ENCODE results near the gene TGM2. TPM values are rescaled to one million over a fixed set of nuclear protein-coding genes. Genes with fewer than 3 reads are reported as not detected.

The TGM2 gene
- total RNA-seq, 1 donor from 2014 or later: 0.72 TPM

- Mint-ChIP-seq H3K27ac (no peak overlapping the region), H3K27me3 (no peaks in the 10 kb centered on the region), H3K36me3 (ENCODE audit: insufficient read depth) (no peaks in the 10 kb centered on the region), H3K9me3 (ENCODE audit: low read depth) (no peaks in the 10 kb centered on the region), H3K4me1 (ENCODE audit: low read depth) (no peaks in the 10 kb centered on the region), H3K4me3 (ENCODE audit: low read depth) (no peak overlapping the region)
- DNase-seq (ENCODE audit: low spot score, unreplicated experiment): no peak
- TF ChIP-seq CTCF (IDR thresholded peaks at IDR 0.05; ENCODE audit: unreplicated experiment): no peak
These were observed 33.3 kb upstream of the TGM2 start for GRCh38 chr20:38198238-38198861.

- H3K4me3 Mint-ChIP-seq (ENCODE audit: low read depth): no peak overlapping the region
- H3K4me1 Mint-ChIP-seq (ENCODE audit: low read depth): no peaks in the 10 kb centered on the region
- no peaks in the 10 kb centered on the region for H3K9me3 Mint-ChIP-seq (ENCODE audit: low read depth)
- no peak for TF ChIP-seq CTCF (IDR thresholded peaks at IDR 0.05; ENCODE audit: unreplicated experiment)
- no peaks in the 10 kb centered on the region for H3K36me3 Mint-ChIP-seq (ENCODE audit: insufficient read depth)
- no peak overlapping the region for H3K27ac Mint-ChIP-seq
- no peak for DNase-seq (ENCODE audit: low spot score, unreplicated experiment)
- no peaks in the 10 kb centered on the region for H3K27me3 Mint-ChIP-seq
These were observed 32.5 kb upstream of the TGM2 start for GRCh38 chr20:38197619-38198018.

- Mint-ChIP-seq H3K27me3 (no peaks in the 10 kb centered on the region), H3K4me1 (ENCODE audit: low read depth) (no peaks in the 10 kb centered on the region), H3K27ac (no peak overlapping the region), H3K36me3 (ENCODE audit: insufficient read depth) (no peaks in the 10 kb centered on the region), H3K4me3 (ENCODE audit: low read depth) (no peak overlapping the region), H3K9me3 (ENCODE audit: low read depth) (no peaks in the 10 kb centered on the region)
- no peak for TF ChIP-seq CTCF (IDR thresholded peaks at IDR 0.05; ENCODE audit: unreplicated experiment)
- no peak for DNase-seq (ENCODE audit: low spot score, unreplicated experiment)
These were observed 32.1 kb upstream of the TGM2 start for GRCh38 chr20:38197217-38197616.

- TF ChIP-seq CTCF (IDR thresholded peaks at IDR 0.05; ENCODE audit: unreplicated experiment): no peak
- Mint-ChIP-seq H3K9me3 (ENCODE audit: low read depth) (no peaks in the 10 kb centered on the region), H3K27me3 (peaks cover under 1% of the 10 kb centered on the region), H3K36me3 (ENCODE audit: insufficient read depth) (no peaks in the 10 kb centered on the region), H3K4me1 (ENCODE audit: low read depth) (no peaks in the 10 kb centered on the region), H3K27ac (no peak overlapping the region), H3K4me3 (ENCODE audit: low read depth) (no peak overlapping the region)
- no peak for DNase-seq (ENCODE audit: low spot score, unreplicated experiment)
These were observed 31.5 kb upstream of the TGM2 start for GRCh38 chr20:38196592-38196991.

- H3K27me3 Mint-ChIP-seq: peaks cover 4% of the 10 kb centered on the region
- no peak for DNase-seq (ENCODE audit: low spot score, unreplicated experiment)
- no peaks in the 10 kb centered on the region for H3K4me1 Mint-ChIP-seq (ENCODE audit: low read depth)
- H3K4me3 Mint-ChIP-seq (ENCODE audit: low read depth): no peak overlapping the region
- no peak for TF ChIP-seq CTCF (IDR thresholded peaks at IDR 0.05; ENCODE audit: unreplicated experiment)
- no peaks in the 10 kb centered on the region for H3K36me3 Mint-ChIP-seq (ENCODE audit: insufficient read depth)
- H3K9me3 Mint-ChIP-seq (ENCODE audit: low read depth): no peaks in the 10 kb centered on the region
- no peak overlapping the region for H3K27ac Mint-ChIP-seq
These were observed 31.0 kb upstream of the TGM2 start for GRCh38 chr20:38196076-38196475.

Data from progenitor cell of endocrine pancreas (in vitro differentiated cells).